WTC11 (cell line): ENCODE results near the gene CLDND2. TPM values are rescaled to one million over a fixed set of nuclear protein-coding genes. Genes with fewer than 3 reads are reported as not detected.

Experiments used
- ATAC-seq: fragments of 200-7000 bp; cut with Tn5 transposase; 2 replicates; pipeline ENCODE4 v1.10.0; 2021; ENCODE audit warnings: mild to moderate bottlenecking, moderate library complexity
- CTCF ChIA-PET: fragments of 300-600 bp; sonication (Branson Sonifier 250); formaldehyde crosslinking; loops from one replicate; lab custom pipeline; 2021; ENCODE audit warnings: antibody characterized with exemption; lab: Charles Lee
- POLR2A ChIA-PET: fragments of 350-600 bp; sonication (Branson Sonifier 250); formaldehyde crosslinking; loops from one replicate; lab custom pipeline; 2021; ENCODE audit warnings: antibody characterized with exemption; lab: Charles Lee
- DNase-seq: peaks from one replicate; pipeline ENCODE4 v3.0.0; 2021; ENCODE audit warnings: low spot score
- H3K27ac Mint-ChIP-seq: 2 replicates; pipeline ENCODE4 v1.8.0; 2021; ENCODE audit warnings: mixed read lengths
- H3K27me3 Mint-ChIP-seq: 2 replicates; pipeline ENCODE4 v1.8.0; 2021; ENCODE audit warnings: low read depth, mild to moderate bottlenecking, moderate library complexity, mixed read lengths
- H3K36me3 Mint-ChIP-seq: 2 replicates; pipeline ENCODE4 v1.8.0; 2021; ENCODE audit warnings: mixed read lengths
- H3K4me1 Mint-ChIP-seq: 2 replicates; pipeline ENCODE4 v1.8.0; 2022; ENCODE audit warnings: mixed read lengths
- H3K4me3 Mint-ChIP-seq: 2 replicates; pipeline ENCODE4 v1.8.0; 2021; ENCODE audit warnings: mild to moderate bottlenecking, moderate library complexity, mixed read lengths
- H3K9me3 Mint-ChIP-seq: 2 replicates; pipeline ENCODE4 v1.8.0; 2021; ENCODE audit warnings: mixed read lengths
- ARID4B ChIP-seq: sonication (generic); formaldehyde crosslinking; IDR thresholded peaks from 2 replicates; pipeline ENCODE4 v1.8.0; 2023; ENCODE audit warnings: missing genetic modification reagents, mild to moderate bottlenecking, borderline replicate concordance
- ATF1 ChIP-seq: sonication (generic); formaldehyde crosslinking; IDR thresholded peaks from 2 replicates; pipeline ENCODE4 v1.8.1; 2023; ENCODE audit warnings: mild to moderate bottlenecking, moderate library complexity, missing genetic modification reagents
- CREM ChIP-seq: sonication (generic); formaldehyde crosslinking; IDR thresholded peaks from 2 replicates; pipeline ENCODE4 v1.8.1; 2022; ENCODE audit warnings: mild to moderate bottlenecking, missing genetic modification reagents, moderate library complexity
- ESRRA ChIP-seq: sonication (generic); formaldehyde crosslinking; IDR thresholded peaks from 2 replicates; pipeline ENCODE4 v1.8.1; 2022; ENCODE audit warnings: mild to moderate bottlenecking, missing genetic modification reagents, borderline replicate concordance
- ETV6 ChIP-seq: sonication (generic); formaldehyde crosslinking; IDR thresholded peaks from 2 replicates; pipeline ENCODE4 v1.8.1; 2022; ENCODE audit warnings: mild to moderate bottlenecking, missing genetic modification reagents
- GRHL2 ChIP-seq: fragments of 250-450 bp; sonication (Bioruptor Pico); IDR thresholded peaks from 2 replicates; pipeline ENCODE4 v1.8.0; 2022; ENCODE audit warnings: mild to moderate bottlenecking, moderate library complexity; ENCODE audit not compliant: insufficient replicate concordance, severe bottlenecking
- NFE2L1 ChIP-seq: sonication (generic); formaldehyde crosslinking; IDR thresholded peaks from 2 replicates; pipeline ENCODE4 v1.8.1; 2023; ENCODE audit warnings: missing genetic modification reagents
- PRRX2 ChIP-seq: fragments of 250-450 bp; sonication (Bioruptor Pico); IDR thresholded peaks from 2 replicates; pipeline ENCODE4 v1.8.0; 2021; ENCODE audit warnings: mild to moderate bottlenecking
- RELA ChIP-seq: sonication (generic); formaldehyde crosslinking; IDR thresholded peaks from 2 replicates; pipeline ENCODE4 v1.8.1; 2022; ENCODE audit warnings: missing genetic modification reagents, mild to moderate bottlenecking, borderline replicate concordance
- TEAD1 ChIP-seq: sonication (generic); formaldehyde crosslinking; IDR thresholded peaks from 2 replicates; pipeline ENCODE4 v1.8.0; 2022; ENCODE audit warnings: mild to moderate bottlenecking, missing genetic modification reagents
- TEAD4 ChIP-seq: sonication (generic); formaldehyde crosslinking; IDR thresholded peaks from 2 replicates; pipeline ENCODE4 v1.8.0; 2022; ENCODE audit warnings: mild to moderate bottlenecking, missing genetic modification reagents
- ZBTB21 ChIP-seq: sonication (generic); formaldehyde crosslinking; IDR thresholded peaks from 2 replicates; pipeline ENCODE4 v1.8.1; 2023; ENCODE audit warnings: mild to moderate bottlenecking, missing genetic modification reagents, borderline replicate concordance
- ZNF423 ChIP-seq: fragments of 250-450 bp; sonication (Bioruptor Pico); IDR thresholded peaks from 2 replicates; pipeline ENCODE4 v2.1.2; 2022; ENCODE audit warnings: mild to moderate bottlenecking, moderate library complexity
- ZSCAN18 ChIP-seq: fragments of 250-450 bp; sonication (Bioruptor Pico); IDR thresholded peaks from 2 replicates; pipeline ENCODE4 v2.1.2; 2022; ENCODE audit warnings: mild to moderate bottlenecking, moderate library complexity
- total RNA-seq: library from RNA; stranded (reverse); gene quantifications from 3 replicates; pipeline ENCODE4 v1.2.3, GENCODE V29; 2021
- TF ChIP-seq, protein P1 (sequence below): sonication (generic); formaldehyde crosslinking; IDR thresholded peaks from 2 replicates; pipeline ENCODE4 v1.8.1; 2022; ENCODE audit warnings: mild to moderate bottlenecking, missing genetic modification reagents, moderate library complexity, borderline replicate concordance
- TF ChIP-seq, protein P2 (sequence below): sonication (generic); formaldehyde crosslinking; IDR thresholded peaks from 2 replicates; pipeline ENCODE4 v1.8.1; 2023; ENCODE audit warnings: mild to moderate bottlenecking, missing genetic modification reagents, borderline replicate concordance
- TF ChIP-seq, protein P3 (sequence below): sonication (generic); formaldehyde crosslinking; IDR thresholded peaks from 2 replicates; pipeline ENCODE4 v1.8.1; 2023; ENCODE audit warnings: mild to moderate bottlenecking, missing genetic modification reagents, moderate library complexity
- TF ChIP-seq, protein P4 (sequence below): fragments of 200-600 bp; IDR thresholded peaks from 2 replicates; pipeline ENCODE4 v1.8.0; 2022; ENCODE audit warnings: antibody characterized with exemption

CLDND2 gene
- total RNA-seq, 1 experiment from 2014 or later = 1.7 TPM

- no peak overlapping the region for H3K4me3 Mint-ChIP-seq
- CTCF ChIA-PET = interaction anchor here (0.7 to 1.3 kb wide), 3 partner anchors 9 to 318 kb away, joined by 3 to 4 read pairs (median 4); partner anchors contain the start of gene C19orf84
- H3K9me3 Mint-ChIP-seq = peaks cover 26% of the 10 kb centered on the region
- TF ChIP-seq RELA (CRISPR knock-in tag) (no peak), ATF1 (no peak)
- TF ChIP-seq, protein P1, sequence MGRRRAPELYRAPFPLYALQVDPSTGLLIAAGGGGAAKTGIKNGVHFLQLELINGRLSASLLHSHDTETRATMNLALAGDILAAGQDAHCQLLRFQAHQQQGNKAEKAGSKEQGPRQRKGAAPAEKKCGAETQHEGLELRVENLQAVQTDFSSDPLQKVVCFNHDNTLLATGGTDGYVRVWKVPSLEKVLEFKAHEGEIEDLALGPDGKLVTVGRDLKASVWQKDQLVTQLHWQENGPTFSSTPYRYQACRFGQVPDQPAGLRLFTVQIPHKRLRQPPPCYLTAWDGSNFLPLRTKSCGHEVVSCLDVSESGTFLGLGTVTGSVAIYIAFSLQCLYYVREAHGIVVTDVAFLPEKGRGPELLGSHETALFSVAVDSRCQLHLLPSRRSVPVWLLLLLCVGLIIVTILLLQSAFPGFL (CRISPR knock-in tag) = no peak
- H3K36me3 Mint-ChIP-seq = peaks cover 7% of the 10 kb centered on the region; the same call in 1 of the 2 replicates
- no peak overlapping the region for H3K27ac Mint-ChIP-seq
- ATAC-seq (no peak), DNase-seq (no peak)
- POLR2A ChIA-PET = no interaction called here
- peaks cover 12% of the 10 kb centered on the region for H3K27me3 Mint-ChIP-seq
- no peaks in the 10 kb centered on the region for H3K4me1 Mint-ChIP-seq
These were observed 13.2 kb upstream of the CLDND2 start for GRCh38 chr19:51382004-51382403.

DNA sequence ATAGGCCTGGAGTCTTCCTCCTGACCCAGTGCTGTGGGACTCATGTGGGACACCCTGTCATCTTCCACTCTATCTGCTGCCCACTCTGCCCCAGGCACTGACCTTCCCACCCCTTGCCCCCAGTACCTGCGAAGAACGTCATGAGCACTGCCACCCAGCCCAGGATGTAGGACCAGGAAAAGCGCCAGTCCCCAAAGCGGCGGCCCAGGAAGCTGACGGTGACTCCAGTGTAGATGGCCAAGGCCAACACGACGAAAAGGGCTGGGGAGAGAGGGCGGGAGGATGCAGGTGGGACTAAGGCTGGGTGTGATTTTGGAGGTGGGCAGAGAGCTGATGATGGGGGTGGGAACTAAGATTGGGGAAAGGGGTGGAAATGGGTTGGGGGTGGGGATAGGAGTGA, 11.6 kb upstream of the CLDND2 start:
- H3K4me3 Mint-ChIP-seq = no peak overlapping the region
- POLR2A ChIA-PET = no interaction called here
- ATAC-seq = no peak
- CTCF ChIA-PET = no interaction called here
- TF ChIP-seq CREM (CRISPR knock-in tag) (no peak), ETV6 (CRISPR knock-in tag) (no peak), NFE2L1 (CRISPR knock-in tag) (no peak), ESRRA (no peak), ZSCAN18 (CRISPR knock-in tag) (no peak), TEAD4 (no peak), PRRX2 (CRISPR knock-in tag) (no peak), TEAD1 (CRISPR knock-in tag) (no peak), ZNF423 (CRISPR knock-in tag) (no peak), GRHL2 (CRISPR knock-in tag) (no peak), ZBTB21 (CRISPR knock-in tag) (no peak), ARID4B (no peak)
- TF ChIP-seq, protein P2, sequence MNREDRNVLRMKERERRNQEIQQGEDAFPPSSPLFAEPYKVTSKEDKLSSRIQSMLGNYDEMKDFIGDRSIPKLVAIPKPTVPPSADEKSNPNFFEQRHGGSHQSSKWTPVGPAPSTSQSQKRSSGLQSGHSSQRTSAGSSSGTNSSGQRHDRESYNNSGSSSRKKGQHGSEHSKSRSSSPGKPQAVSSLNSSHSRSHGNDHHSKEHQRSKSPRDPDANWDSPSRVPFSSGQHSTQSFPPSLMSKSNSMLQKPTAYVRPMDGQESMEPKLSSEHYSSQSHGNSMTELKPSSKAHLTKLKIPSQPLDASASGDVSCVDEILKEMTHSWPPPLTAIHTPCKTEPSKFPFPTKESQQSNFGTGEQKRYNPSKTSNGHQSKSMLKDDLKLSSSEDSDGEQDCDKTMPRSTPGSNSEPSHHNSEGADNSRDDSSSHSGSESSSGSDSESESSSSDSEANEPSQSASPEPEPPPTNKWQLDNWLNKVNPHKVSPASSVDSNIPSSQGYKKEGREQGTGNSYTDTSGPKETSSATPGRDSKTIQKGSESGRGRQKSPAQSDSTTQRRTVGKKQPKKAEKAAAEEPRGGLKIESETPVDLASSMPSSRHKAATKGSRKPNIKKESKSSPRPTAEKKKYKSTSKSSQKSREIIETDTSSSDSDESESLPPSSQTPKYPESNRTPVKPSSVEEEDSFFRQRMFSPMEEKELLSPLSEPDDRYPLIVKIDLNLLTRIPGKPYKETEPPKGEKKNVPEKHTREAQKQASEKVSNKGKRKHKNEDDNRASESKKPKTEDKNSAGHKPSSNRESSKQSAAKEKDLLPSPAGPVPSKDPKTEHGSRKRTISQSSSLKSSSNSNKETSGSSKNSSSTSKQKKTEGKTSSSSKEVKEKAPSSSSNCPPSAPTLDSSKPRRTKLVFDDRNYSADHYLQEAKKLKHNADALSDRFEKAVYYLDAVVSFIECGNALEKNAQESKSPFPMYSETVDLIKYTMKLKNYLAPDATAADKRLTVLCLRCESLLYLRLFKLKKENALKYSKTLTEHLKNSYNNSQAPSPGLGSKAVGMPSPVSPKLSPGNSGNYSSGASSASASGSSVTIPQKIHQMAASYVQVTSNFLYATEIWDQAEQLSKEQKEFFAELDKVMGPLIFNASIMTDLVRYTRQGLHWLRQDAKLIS (CRISPR knock-in tag) = no peak
- TF ChIP-seq, protein P3, sequence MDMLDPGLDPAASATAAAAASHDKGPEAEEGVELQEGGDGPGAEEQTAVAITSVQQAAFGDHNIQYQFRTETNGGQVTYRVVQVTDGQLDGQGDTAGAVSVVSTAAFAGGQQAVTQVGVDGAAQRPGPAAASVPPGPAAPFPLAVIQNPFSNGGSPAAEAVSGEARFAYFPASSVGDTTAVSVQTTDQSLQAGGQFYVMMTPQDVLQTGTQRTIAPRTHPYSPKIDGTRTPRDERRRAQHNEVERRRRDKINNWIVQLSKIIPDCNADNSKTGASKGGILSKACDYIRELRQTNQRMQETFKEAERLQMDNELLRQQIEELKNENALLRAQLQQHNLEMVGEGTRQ (CRISPR knock-in tag) = no peak
- TF ChIP-seq, protein P4, sequence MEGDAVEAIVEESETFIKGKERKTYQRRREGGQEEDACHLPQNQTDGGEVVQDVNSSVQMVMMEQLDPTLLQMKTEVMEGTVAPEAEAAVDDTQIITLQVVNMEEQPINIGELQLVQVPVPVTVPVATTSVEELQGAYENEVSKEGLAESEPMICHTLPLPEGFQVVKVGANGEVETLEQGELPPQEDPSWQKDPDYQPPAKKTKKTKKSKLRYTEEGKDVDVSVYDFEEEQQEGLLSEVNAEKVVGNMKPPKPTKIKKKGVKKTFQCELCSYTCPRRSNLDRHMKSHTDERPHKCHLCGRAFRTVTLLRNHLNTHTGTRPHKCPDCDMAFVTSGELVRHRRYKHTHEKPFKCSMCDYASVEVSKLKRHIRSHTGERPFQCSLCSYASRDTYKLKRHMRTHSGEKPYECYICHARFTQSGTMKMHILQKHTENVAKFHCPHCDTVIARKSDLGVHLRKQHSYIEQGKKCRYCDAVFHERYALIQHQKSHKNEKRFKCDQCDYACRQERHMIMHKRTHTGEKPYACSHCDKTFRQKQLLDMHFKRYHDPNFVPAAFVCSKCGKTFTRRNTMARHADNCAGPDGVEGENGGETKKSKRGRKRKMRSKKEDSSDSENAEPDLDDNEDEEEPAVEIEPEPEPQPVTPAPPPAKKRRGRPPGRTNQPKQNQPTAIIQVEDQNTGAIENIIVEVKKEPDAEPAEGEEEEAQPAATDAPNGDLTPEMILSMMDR = no peak
- DNase-seq = no peak
- H3K4me1 Mint-ChIP-seq = peaks cover under 1% of the 10 kb centered on the region
- peaks cover 7% of the 10 kb centered on the region; the same call in 1 of the 2 replicates for H3K36me3 Mint-ChIP-seq
- peaks cover 12% of the 10 kb centered on the region for H3K27me3 Mint-ChIP-seq
- H3K27ac Mint-ChIP-seq = no peak overlapping the region
- H3K9me3 Mint-ChIP-seq = peaks cover 26% of the 10 kb centered on the region
